ENCODE measurements around the gene ELMOD1. TPM values are rescaled to one million over a fixed set of nuclear protein-coding genes. Genes with fewer than 3 reads are reported as not detected.
A peak's percentile ranks its signal among the peaks of the same experiment; 100 is the strongest.
"Not testable (repeated sequence)": the region's sequence is repeated elsewhere in the genome, so short reads cannot be mapped to it uniquely, and the experiment has no call there.

Gene ELMOD1
- polyA plus RNA-seq, 1 experiment, result 0.06 TPM

GRCh38 chr11:107570015-107570414 lies 20.9 kb upstream of the ELMOD1 start:
- TF ChIP-seq CTCF (IDR thresholded peaks at IDR 0.05; ENCODE audit: low read depth, low read length), result no peak
- Histone ChIP-seq H3K27me3 (ENCODE audit: control insufficient read depth, insufficient read depth, low read length) (peaks cover 7% of the 10 kb centered on the region), H3K9me3 (ENCODE audit: control insufficient read depth, insufficient read depth, low read length) (no peaks in the 10 kb centered on the region), H3K4me3 (ENCODE audit: low read depth, low read length) (no peak overlapping the region), H3K27ac (ENCODE audit: low read depth, low read length) (no peak overlapping the region)
- ChIA-PET POLR2A (no interaction called here), CTCF (interaction anchor here (0.6 to 8.6 kb wide), 5 partner anchors 20 to 202 kb away, joined by 3 to 197 read pairs (median 6); no protein-coding TSS in a partner anchor)
- DNase-seq (ENCODE audit: low read depth, low spot score), result no peak

GRCh38 chr11:107573438-107573837 lies 17.5 kb upstream of the ELMOD1 start:
- H3K27ac ChIP-seq (ENCODE audit: low read depth, low read length), result no peak overlapping the region
- POLR2A ChIA-PET, result no interaction called here

GRCh38 chr11:107576497-107577345 lies 14.2 kb upstream of the ELMOD1 start:
- H3K27me3 ChIP-seq (ENCODE audit: control insufficient read depth, insufficient read depth, low read length); POLR2A ChIA-PET; H3K4me3 ChIP-seq (ENCODE audit: low read depth, low read length); H3K9me3 ChIP-seq (ENCODE audit: control insufficient read depth, insufficient read depth, low read length); DNase-seq (ENCODE audit: low read depth, low spot score); H3K27ac ChIP-seq (ENCODE audit: low read depth, low read length): not testable (repeated sequence)
- CTCF ChIA-PET, result interaction anchor here (0.5 to 8.6 kb wide), 32 partner anchors 8 to 1119 kb away, joined by 3 to 197 read pairs (median 4); partner anchors contain the start of gene ALKBH8
- peak; percentile 82 for TF ChIP-seq CTCF (IDR thresholded peaks at IDR 0.05; ENCODE audit: low read depth, low read length)

More at GRCh38 chr11:107573438-107573837, 17.5 kb upstream of the ELMOD1 start:
- TF ChIP-seq CTCF (IDR thresholded peaks at IDR 0.05; ENCODE audit: low read depth, low read length), result no peak
- CTCF ChIA-PET, result interaction anchor here (0.6 to 8.6 kb wide), 5 partner anchors 6 to 198 kb away, joined by 3 to 197 read pairs (median 33); partner anchors contain the start of gene ALKBH8
- no peaks in the 10 kb centered on the region for H3K9me3 ChIP-seq (ENCODE audit: control insufficient read depth, insufficient read depth, low read length)
- DNase-seq (ENCODE audit: low read depth, low spot score), result no peak
- H3K27me3 ChIP-seq (ENCODE audit: control insufficient read depth, insufficient read depth, low read length), result peaks cover 7% of the 10 kb centered on the region
- no peak overlapping the region for H3K4me3 ChIP-seq (ENCODE audit: low read depth, low read length)

GRCh38 chr11:107577346-107577711 lies 13.6 kb upstream of the ELMOD1 start:
- H3K27ac ChIP-seq (ENCODE audit: low read depth, low read length), result no peak overlapping the region
- TF ChIP-seq CTCF (IDR thresholded peaks at IDR 0.05; ENCODE audit: low read depth, low read length), result no peak
- ChIA-PET POLR2A (no interaction called here), CTCF (interaction anchor here (0.7 to 8.6 kb wide), 14 partner anchors 10 to 1118 kb away, joined by 3 to 197 read pairs (median 8); partner anchors contain the start of gene ALKBH8)
- H3K27me3 ChIP-seq (ENCODE audit: control insufficient read depth, insufficient read depth, low read length), result no peaks in the 10 kb centered on the region
- H3K9me3 ChIP-seq (ENCODE audit: control insufficient read depth, insufficient read depth, low read length), result no peaks in the 10 kb centered on the region
- H3K4me3 ChIP-seq (ENCODE audit: low read depth, low read length), result no peak overlapping the region
- no peak for DNase-seq (ENCODE audit: low read depth, low spot score)

GRCh38 chr11:107579169-107579568 lies 11.8 kb upstream of the ELMOD1 start:
- H3K27ac ChIP-seq (ENCODE audit: low read depth, low read length); DNase-seq (ENCODE audit: low read depth, low spot score); H3K9me3 ChIP-seq (ENCODE audit: control insufficient read depth, insufficient read depth, low read length); H3K4me3 ChIP-seq (ENCODE audit: low read depth, low read length); H3K27me3 ChIP-seq (ENCODE audit: control insufficient read depth, insufficient read depth, low read length); POLR2A ChIA-PET: not testable (repeated sequence)
- CTCF ChIA-PET, result interaction anchor here (0.7 to 1.3 kb wide), 4 partner anchors 17 to 283 kb away, joined by 3 to 7 read pairs (median 4); no protein-coding TSS in a partner anchor
